Measurements from ENCODE around the gene UBAP2L.

GRCh38 chr1:154212083-154212482, 8.7 kb upstream of the UBAP2L start:
- no peak for TF ChIP-seq EZH2 (IDR thresholded peaks at IDR 0.05; ENCODE audit: borderline replicate concordance, insufficient read depth, low read depth, low read length, poor library complexity, severe bottlenecking)
- no peak for TF ChIP-seq CTCF (IDR thresholded peaks at IDR 0.05)
